GM12878 (cell line): ENCODE measurements around the gene ARMS2. TPM values are rescaled to one million over a fixed set of nuclear protein-coding genes. Genes with fewer than 3 reads are reported as not detected.

Experiments
- ATAC-seq: fragments of 200-7000 bp; cut with Tn5 transposase; 3 replicates; pipeline ENCODE4 v1.9.1; 2020; ENCODE audit warnings: mild to moderate bottlenecking, moderate library complexity
- BruUV-seq: library from RNA; stranded (reverse); fragments of 400-500 nt; replicated peaks from 2 replicates; lab custom pipeline; 2021; lab: Mats Ljungman, UMichigan
- CTCF ChIA-PET: fragments of 300-600 bp; sonication (Branson Sonifier 250); formaldehyde crosslinking; extraction: SDS; loops from one replicate; lab custom pipeline; 2021; ENCODE audit warnings: inconsistent platforms; lab: Yijun Ruan, JAX
- POLR2A ChIA-PET: fragments of 350-600 bp; formaldehyde crosslinking; extraction: SDS; loops from one replicate; lab custom pipeline; 2021; ENCODE audit warnings: inconsistent platforms; lab: Charles Lee
- RAD21 ChIA-PET: fragments of 300-600 bp; sonication (Branson Sonifier 250); formaldehyde crosslinking; loops from one replicate; lab custom pipeline; 2023; ENCODE audit warnings: antibody characterized with exemption; ENCODE audit not compliant: unreplicated experiment; lab: Charles Lee
- SMC1A ChIA-PET: fragments of 300-600 bp; sonication (Branson Sonifier 250); formaldehyde crosslinking; loops from one replicate; lab custom pipeline; 2023; ENCODE audit not compliant: unreplicated experiment, uncharacterized antibody; lab: Charles Lee
- DNase-seq: peaks from one replicate; pipeline ENCODE4 v3.0.0-alpha.2; 2011; ENCODE audit warnings: low read depth, low spot score
- FAIRE-seq: peaks from 3 replicates; lab custom pipeline; 2011; peaks lifted over from hg19 to GRCh38; lab: Jason Lieb, UNC
- H2AFZ ChIP-seq: 2 replicates; pipeline ENCODE4 v1.6.0; 2011; ENCODE audit warnings: low read depth, low read length, control low read depth; ENCODE audit not compliant: control insufficient read depth
- H3K27ac ChIP-seq: 2 replicates; pipeline ENCODE4 v1.5.1; 2011; ENCODE audit warnings: control low read depth; ENCODE audit not compliant: control insufficient read depth, insufficient read depth
- H3K27me3 ChIP-seq, 2 experiments: replicated peaks in 1 of 2; 2 replicates each; pipeline versions ENCODE4 v1.6.0 to v1.6.1; 2011; ENCODE audit warnings: low read length in 1 of 2; ENCODE audit not compliant: control insufficient read depth in 2 of 2, insufficient read depth in 2 of 2
- H3K36me3 ChIP-seq, 2 experiments: 2 replicates each; pipeline ENCODE4 v1.5.1; 2011; ENCODE audit warnings: low read length in 1 of 2; ENCODE audit not compliant: control insufficient read depth in 2 of 2, insufficient read depth in 2 of 2
- H3K4me1 ChIP-seq: 2 replicates; pipeline ENCODE4 v1.6.1; 2011; ENCODE audit warnings: mild to moderate bottlenecking, low read length, moderate library complexity, mixed read lengths; ENCODE audit not compliant: control insufficient read depth, insufficient read depth
- H3K4me2 ChIP-seq: 2 replicates; pipeline ENCODE4 v1.6.0; 2011; ENCODE audit warnings: control low read depth; ENCODE audit not compliant: control insufficient read depth, insufficient read depth
- H3K4me3 ChIP-seq: fragments of 200-600 bp; sonication (generic); 2 replicates; pipeline ENCODE4 v1.5.1; 2016
- H3K79me2 ChIP-seq: 2 replicates; pipeline ENCODE4 v1.6.0; 2011; ENCODE audit warnings: low read length; ENCODE audit not compliant: control insufficient read depth, insufficient read depth
- H3K9ac ChIP-seq: 2 replicates; pipeline ENCODE4 v1.8.0; 2011; ENCODE audit warnings: low read length, control low read depth, mixed read lengths; ENCODE audit not compliant: control insufficient read depth, insufficient read depth
- H3K9me3 ChIP-seq: replicated peaks from 3 replicates; pipeline ENCODE4 v1.5.1; 2011; ENCODE audit warnings: mild to moderate bottlenecking, low read length; ENCODE audit not compliant: control insufficient read depth, insufficient read depth
- H4K20me1 ChIP-seq: 2 replicates; pipeline ENCODE4 v1.6.0; 2011; ENCODE audit not compliant: control insufficient read depth, insufficient read depth
- CEBPB ChIP-seq, 2 experiments: fragments of 150-350 bp in 1 of 2; IDR thresholded peaks; 2 replicates each; pipeline ENCODE4 v1.6.1; 2012 to 2014; ENCODE audit warnings: low read depth in 2 of 2, low read length in 2 of 2, borderline replicate concordance in 1 of 2, inconsistent platforms in 1 of 2
- CHD4 ChIP-seq: fragments of 200-600 bp; sonication (generic); IDR thresholded peaks from 2 replicates; pipeline ENCODE4 v1.6.1; 2016; ENCODE audit warnings: mild to moderate bottlenecking
- CREB1 ChIP-seq: IDR thresholded peaks from 2 replicates; pipeline ENCODE4 v1.6.1; 2012; ENCODE audit warnings: low read depth, mild to moderate bottlenecking, inconsistent platforms
- EP300 ChIP-seq, 2 experiments: fragments of 150-350 bp in 1 of 2; IDR thresholded peaks; 2 replicates each; pipeline ENCODE4 v1.6.1; 2011 to 2012; ENCODE audit warnings: low read depth in 2 of 2, low read length in 2 of 2, borderline replicate concordance in 1 of 2, improper control_type of control experiment in 1 of 2, inconsistent platforms in 1 of 2; ENCODE audit not compliant: control insufficient read depth in 1 of 2
- HDGF ChIP-seq: fragments of 450-650 bp; IDR thresholded peaks from 2 replicates; pipeline ENCODE4 v1.6.1; 2016; ENCODE audit warnings: antibody characterized with exemption
- NFIC ChIP-seq: IDR thresholded peaks from 2 replicates; pipeline ENCODE4 v1.6.1; 2012; ENCODE audit warnings: low read depth, mild to moderate bottlenecking, inconsistent platforms, low read length, moderate library complexity
- NRF1 ChIP-seq: conservative IDR thresholded peaks from 2 replicates; pipeline ENCODE4 v1.6.1; 2011; ENCODE audit warnings: mild to moderate bottlenecking, low read depth, low read length, improper control_type of control experiment
- POLR2A ChIP-seq: IDR thresholded peaks from 2 replicates; pipeline ENCODE4 v1.6.1; 2011; ENCODE audit warnings: low read depth, mild to moderate bottlenecking, low read length
- RAD51 ChIP-seq: fragments of 450-650 bp; IDR thresholded peaks from 2 replicates; pipeline ENCODE4 v1.6.1; 2016; ENCODE audit warnings: moderate library complexity, mild to moderate bottlenecking, inconsistent platforms
- RELA ChIP-seq: fragments of 450-650 bp; IDR thresholded peaks from 2 replicates; pipeline ENCODE4 v1.8.0; 2014; ENCODE audit warnings: borderline replicate concordance; ENCODE audit not compliant: partially characterized antibody
- SMAD1 ChIP-seq: fragments of 450-650 bp; IDR thresholded peaks from 2 replicates; pipeline ENCODE4 v1.6.1; 2018; ENCODE audit warnings: mild to moderate bottlenecking, low read depth; ENCODE audit not compliant: partially characterized antibody
- SMC3 ChIP-seq: IDR thresholded peaks from 2 replicates; pipeline ENCODE4 v1.6.1; 2011; ENCODE audit warnings: low read length, improper control_type of control experiment, borderline replicate concordance
- SUZ12 ChIP-seq: fragments of 200-600 bp; sonication (generic); IDR thresholded peaks from one replicate; pipeline ENCODE4 v1.6.1; 2018; ENCODE audit warnings: antibody characterized with exemption, mild to moderate bottlenecking; ENCODE audit not compliant: unreplicated experiment
- TAF1 ChIP-seq: IDR thresholded peaks from 2 replicates; pipeline ENCODE4 v1.6.1; 2011; ENCODE audit warnings: mild to moderate bottlenecking, low read depth, low read length, borderline replicate concordance
- ZNF24 ChIP-seq: fragments of 450-650 bp; IDR thresholded peaks from 2 replicates; pipeline ENCODE4 v1.6.1; 2017; ENCODE audit warnings: antibody characterized with exemption, mild to moderate bottlenecking
- WGBS: methylation state at CpG from one replicate; pipeline ENCODE4 v1.1.6; 2016; ENCODE audit warnings: low lambda C conversion rate; ENCODE audit not compliant: insufficient replicate concordance, insufficient coverage; ENCODE audit errors: missing lambda C conversion rate; 5-methylcytosine and 5-hydroxymethylcytosine counted together
- in situ Hi-C: fragments of 300-500 bp; cut with MboI; formaldehyde crosslinking; loops from 9 replicates; pipeline ENCODE4 v1.14.3; 2018; ENCODE audit warnings: mixed read lengths
- intact Hi-C: fragments of 100-400 bp; cut with micrococcal nuclease; formaldehyde crosslinking; loops from one replicate; pipeline ENCODE4 v1.14.2; 2022; ENCODE audit not compliant: unreplicated experiment
- polyA plus RNA-seq, 11 experiments: library from polyadenylated mRNA; depleted of rRNA in 4 of 11; unstranded in 6 of 11; stranded (reverse) in 5 of 11; fragments of >200 nt; fragmentation: Nextera tagmentation in 4 of 11; fragmentation: Illumina TruSeq in 1 of 11; extraction: Ambion mirVana in 4 of 11; extraction: Trizol in 1 of 11; gene quantifications; 1 replicate in 1 of 11; 2 replicates in 10 of 11; pipeline versions ENCODE4 v1.2.1 to v1.2.3, GENCODE V29; 2011 to 2016; ENCODE audit warnings: inconsistent platforms in 2 of 11, missing spikeins in 2 of 11, low read depth in 1 of 11
- total RNA-seq, 4 experiments: library from RNA; depleted of rRNA in 3 of 4; stranded (reverse); fragments of >200 nt in 3 of 4; fragmentation: Illumina TruSeq in 1 of 4; extraction: Trizol in 1 of 4; gene quantifications; 2 replicates each; pipeline versions ENCODE4 v1.2.1 to v1.2.3, GENCODE V29; 2013 to 2021
- TF ChIP-seq, protein P1 (sequence below): IDR thresholded peaks from 2 replicates; pipeline ENCODE4 v1.6.1; 2012; ENCODE audit warnings: low read depth, low read length, improper control_type of control experiment
- TF ChIP-seq, protein P2 (sequence below): fragments of 450-650 bp; IDR thresholded peaks from 2 replicates; pipeline ENCODE4 v1.6.1; 2017; ENCODE audit warnings: mild to moderate bottlenecking
- TF ChIP-seq, protein P3 (sequence below): IDR thresholded peaks from 2 replicates; pipeline ENCODE4 v1.6.1; 2012; ENCODE audit warnings: low read depth, low read length, improper control_type of control experiment
- TF ChIP-seq, protein P4 (sequence below): IDR thresholded peaks from 2 replicates; pipeline ENCODE4 v1.6.1; 2011; ENCODE audit warnings: low read depth, low read length, improper control_type of control experiment, borderline replicate concordance

The ARMS2 gene
- total and polyA plus RNA-seq, 10 of the 15 experiments (the other 5 are each of a cell fraction or from before 2014, with no cell fraction given), result not detected

DNA sequence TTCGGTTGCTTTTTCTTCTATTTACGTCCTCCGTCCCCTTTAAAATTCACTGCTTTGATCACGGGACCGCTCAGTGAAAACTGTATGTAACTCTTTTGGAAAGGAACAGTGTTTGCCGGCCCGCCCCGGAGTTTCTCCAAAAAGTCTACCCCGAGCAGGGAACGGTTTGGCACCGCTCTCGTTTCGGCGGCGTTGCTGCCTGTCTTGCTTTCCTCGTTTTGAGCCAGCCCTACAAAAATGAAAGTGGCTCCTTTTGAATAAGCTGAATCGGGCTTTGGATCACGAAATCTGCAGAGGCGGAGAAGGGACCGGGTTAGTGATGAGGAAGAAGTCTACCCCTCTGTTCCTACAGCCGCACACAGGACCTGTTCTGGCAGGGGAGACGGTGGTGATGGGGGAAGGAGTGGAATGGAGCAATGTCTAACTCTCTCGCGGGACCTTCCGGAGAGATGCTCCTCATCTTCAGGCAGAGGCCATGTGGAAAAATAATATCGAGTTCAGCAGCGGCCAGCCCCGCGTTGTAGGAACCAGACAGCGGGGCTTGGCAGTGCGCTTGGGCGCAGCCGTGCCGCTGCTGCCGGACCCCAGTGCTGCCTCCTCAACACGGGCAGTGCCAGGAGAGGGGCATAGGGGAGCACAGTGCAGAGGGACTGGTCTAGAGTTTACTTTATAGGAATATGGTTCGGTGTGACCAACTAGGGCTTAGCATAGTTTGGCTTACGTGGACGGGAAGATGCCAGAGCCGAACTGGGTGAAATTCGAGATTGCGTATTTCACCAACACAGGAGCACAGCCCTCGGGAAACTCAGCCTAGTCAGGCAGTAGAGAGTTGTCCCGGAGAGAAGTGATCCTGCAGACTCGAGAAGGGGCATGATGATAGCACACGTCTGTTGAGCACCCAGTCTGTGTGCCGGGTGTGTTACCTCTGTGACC lies 8.3 kb downstream of the ARMS2 start:
- Histone ChIP-seq H3K4me3 (no peak overlapping the region), H3K79me2 (no peaks in the 10 kb centered on the region), H3K9me3 (no peaks in the 10 kb centered on the region), H3K4me1 (no peaks in the 10 kb centered on the region), H2AFZ (no peak overlapping the region), H3K27me3 (peaks cover 3 to 17% of the 10 kb centered on the region in 2 experiments), H3K36me3 (no peaks in the 10 kb centered on the region), H3K4me2 (no peak overlapping the region), H4K20me1 (no peaks in the 10 kb centered on the region), H3K27ac (no peak overlapping the region), H3K9ac (no peak overlapping the region)
- FAIRE-seq (no peak), DNase-seq (no peak), ATAC-seq (no peak)
- in situ Hi-C loops (no loop called here), intact Hi-C loops (no loop called here)
- RAD21 ChIA-PET, result no interaction called here
- BruUV-seq, result no TSS peak
- SMC1A ChIA-PET, result no interaction called here
- POLR2A ChIA-PET, result no interaction called here
- CTCF ChIA-PET, result no interaction called here
- WGBS, result 42% methylated on average over 47 of the region's 47 CpGs
- TF ChIP-seq RAD51 (no peak), CREB1 (no peak), NRF1 (no peak), SMC3 (no peak), CHD4 (no peak), CEBPB (IDR thresholded peaks at IDR 0.05; ENCODE audit: borderline replicate concordance in 1 of 2, low read depth in 2 of 2, low read length in 2 of 2) (no peak), NFIC (no peak), POLR2A (no peak), RELA (no peak), HDGF (no peak), ZNF24 (no peak), SUZ12 (no peak), EP300 (IDR thresholded peaks at IDR 0.05; ENCODE audit: borderline replicate concordance in 1 of 2, control insufficient read depth in 1 of 2, low read depth in 2 of 2, low read length in 2 of 2) (no peak), SMAD1 (no peak), TAF1 (no peak)
- TF ChIP-seq, protein P1, sequence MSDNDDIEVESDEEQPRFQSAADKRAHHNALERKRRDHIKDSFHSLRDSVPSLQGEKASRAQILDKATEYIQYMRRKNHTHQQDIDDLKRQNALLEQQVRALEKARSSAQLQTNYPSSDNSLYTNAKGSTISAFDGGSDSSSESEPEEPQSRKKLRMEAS, result no peak
- TF ChIP-seq, protein P2, sequence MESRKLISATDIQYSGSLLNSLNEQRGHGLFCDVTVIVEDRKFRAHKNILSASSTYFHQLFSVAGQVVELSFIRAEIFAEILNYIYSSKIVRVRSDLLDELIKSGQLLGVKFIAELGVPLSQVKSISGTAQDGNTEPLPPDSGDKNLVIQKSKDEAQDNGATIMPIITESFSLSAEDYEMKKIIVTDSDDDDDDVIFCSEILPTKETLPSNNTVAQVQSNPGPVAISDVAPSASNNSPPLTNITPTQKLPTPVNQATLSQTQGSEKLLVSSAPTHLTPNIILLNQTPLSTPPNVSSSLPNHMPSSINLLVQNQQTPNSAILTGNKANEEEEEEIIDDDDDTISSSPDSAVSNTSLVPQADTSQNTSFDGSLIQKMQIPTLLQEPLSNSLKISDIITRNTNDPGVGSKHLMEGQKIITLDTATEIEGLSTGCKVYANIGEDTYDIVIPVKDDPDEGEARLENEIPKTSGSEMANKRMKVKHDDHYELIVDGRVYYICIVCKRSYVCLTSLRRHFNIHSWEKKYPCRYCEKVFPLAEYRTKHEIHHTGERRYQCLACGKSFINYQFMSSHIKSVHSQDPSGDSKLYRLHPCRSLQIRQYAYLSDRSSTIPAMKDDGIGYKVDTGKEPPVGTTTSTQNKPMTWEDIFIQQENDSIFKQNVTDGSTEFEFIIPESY, result no peak
- TF ChIP-seq, protein P3, sequence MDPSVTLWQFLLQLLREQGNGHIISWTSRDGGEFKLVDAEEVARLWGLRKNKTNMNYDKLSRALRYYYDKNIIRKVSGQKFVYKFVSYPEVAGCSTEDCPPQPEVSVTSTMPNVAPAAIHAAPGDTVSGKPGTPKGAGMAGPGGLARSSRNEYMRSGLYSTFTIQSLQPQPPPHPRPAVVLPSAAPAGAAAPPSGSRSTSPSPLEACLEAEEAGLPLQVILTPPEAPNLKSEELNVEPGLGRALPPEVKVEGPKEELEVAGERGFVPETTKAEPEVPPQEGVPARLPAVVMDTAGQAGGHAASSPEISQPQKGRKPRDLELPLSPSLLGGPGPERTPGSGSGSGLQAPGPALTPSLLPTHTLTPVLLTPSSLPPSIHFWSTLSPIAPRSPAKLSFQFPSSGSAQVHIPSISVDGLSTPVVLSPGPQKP, result no peak
- TF ChIP-seq, protein P4, sequence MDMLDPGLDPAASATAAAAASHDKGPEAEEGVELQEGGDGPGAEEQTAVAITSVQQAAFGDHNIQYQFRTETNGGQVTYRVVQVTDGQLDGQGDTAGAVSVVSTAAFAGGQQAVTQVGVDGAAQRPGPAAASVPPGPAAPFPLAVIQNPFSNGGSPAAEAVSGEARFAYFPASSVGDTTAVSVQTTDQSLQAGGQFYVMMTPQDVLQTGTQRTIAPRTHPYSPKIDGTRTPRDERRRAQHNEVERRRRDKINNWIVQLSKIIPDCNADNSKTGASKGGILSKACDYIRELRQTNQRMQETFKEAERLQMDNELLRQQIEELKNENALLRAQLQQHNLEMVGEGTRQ, result no peak
